OCI-LY7 (cell line): ENCODE results near the gene ATF1. TPM values are rescaled to one million over a fixed set of nuclear protein-coding genes. Genes with fewer than 3 reads are reported as not detected.

ENCODE experiments used
- BruUV-seq: library from RNA; stranded (reverse); fragments of 400-500 nt; replicated peaks from 2 replicates; lab custom pipeline; 2021; lab: Mats Ljungman, UMichigan
- CTCF ChIA-PET: fragments of 300-600 bp; sonication (Branson Sonifier 250); formaldehyde crosslinking; loops from one replicate; lab custom pipeline; 2022; ENCODE audit warnings: antibody characterized with exemption; ENCODE audit not compliant: unreplicated experiment; lab: Charles Lee
- POLR2A ChIA-PET: fragments of 300-600 bp; sonication (Branson Sonifier 250); formaldehyde crosslinking; loops from one replicate; lab custom pipeline; 2022; ENCODE audit warnings: antibody characterized with exemption; lab: Charles Lee
- DNase-seq: peaks from one replicate; pipeline ENCODE4 v3.0.0-alpha.2; 2015; ENCODE audit warnings: low spot score
- H2AFZ ChIP-seq: fragments of 200-600 bp; sonication (generic), shearing (Covaris generic); 2 replicates; pipeline ENCODE4 v1.6.1; 2014; ENCODE audit warnings: mild to moderate bottlenecking, antibody characterized with exemption, low read length, moderate library complexity
- H3K27ac ChIP-seq: fragments of 200-600 bp; sonication (generic); 2 replicates; pipeline ENCODE4 v1.5.1; 2014; ENCODE audit warnings: mixed run types, low read depth, mild to moderate bottlenecking, moderate library complexity, low read length, inconsistent platforms; ENCODE audit not compliant: poor library complexity, severe bottlenecking
- H3K36me3 ChIP-seq: fragments of 200-600 bp; sonication (generic); 2 replicates; pipeline ENCODE4 v1.6.1; 2014; ENCODE audit warnings: mild to moderate bottlenecking, antibody characterized with exemption, low read length, moderate library complexity, mixed read lengths; ENCODE audit not compliant: insufficient read depth
- H3K4me1 ChIP-seq: fragments of 200-600 bp; sonication (generic); 2 replicates; pipeline ENCODE4 v1.5.1; 2014; ENCODE audit warnings: mild to moderate bottlenecking, low read length; ENCODE audit not compliant: insufficient read depth, poor library complexity, severe bottlenecking
- H3K4me2 ChIP-seq: fragments of 200-600 bp; sonication (generic); 2 replicates; pipeline ENCODE4 v1.6.1; 2014; ENCODE audit warnings: mild to moderate bottlenecking, low read length
- H3K4me3 ChIP-seq: fragments of 200-600 bp; sonication (generic); 2 replicates; pipeline ENCODE4 v1.5.1; 2014; ENCODE audit warnings: mild to moderate bottlenecking, low read depth, low read length; ENCODE audit not compliant: poor library complexity, severe bottlenecking
- H3K79me2 ChIP-seq: fragments of 200-600 bp; sonication (generic); 2 replicates; pipeline ENCODE4 v1.6.1; 2016; ENCODE audit warnings: low read depth, mild to moderate bottlenecking, low read length, moderate library complexity, mixed read lengths; ENCODE audit not compliant: insufficient read depth
- H3K9me2 ChIP-seq: fragments of 200-600 bp; sonication (generic); 2 replicates; pipeline ENCODE4 v1.6.1; 2016; ENCODE audit warnings: mild to moderate bottlenecking, low read length, mixed read lengths; ENCODE audit not compliant: insufficient read depth
- H3K9me3 ChIP-seq: fragments of 200-600 bp; sonication (generic); 2 replicates; pipeline ENCODE4 v1.6.1; 2014; ENCODE audit warnings: mild to moderate bottlenecking, mixed run types, low read length, mixed read lengths
- H4K20me1 ChIP-seq: fragments of 200-600 bp; sonication (generic); 2 replicates; pipeline ENCODE4 v1.6.1; 2014; ENCODE audit warnings: mild to moderate bottlenecking, antibody characterized with exemption, low read length, moderate library complexity, mixed read lengths; ENCODE audit not compliant: insufficient read depth
- EZH2phosphoT487 ChIP-seq: fragments of 200-600 bp; sonication (generic); IDR thresholded peaks from 2 replicates; pipeline ENCODE4 v1.6.1; 2018; ENCODE audit warnings: low read depth, borderline replicate concordance, mild to moderate bottlenecking, mixed run types, antibody characterized with exemption, low read length, moderate library complexity, mixed read lengths
- intact Hi-C: fragments of 100-400 bp; cut with micrococcal nuclease; formaldehyde crosslinking; loops from one replicate; pipeline ENCODE4 v1.10.0; 2022; ENCODE audit not compliant: unreplicated experiment
- total RNA-seq, 2 experiments: library from RNA; depleted of rRNA in 1 of 2; stranded (reverse); fragments of >200 nt in 1 of 2; shearing (Covaris generic) in 1 of 2; gene quantifications; 2 replicates each; pipeline ENCODE4 v1.2.3, GENCODE V29; 2014 to 2022
- TF ChIP-seq, protein P1 (sequence below): fragments of 200-600 bp; sonication (generic); conservative IDR thresholded peaks from 2 replicates; pipeline ENCODE4 v1.5.1; 2014; ENCODE audit warnings: mild to moderate bottlenecking, antibody characterized with exemption, low read length, moderate library complexity, mixed read lengths

The ATF1 gene
- total RNA-seq, 2 experiments from 2014 or later: 47.4 to 55.7 TPM

DNA sequence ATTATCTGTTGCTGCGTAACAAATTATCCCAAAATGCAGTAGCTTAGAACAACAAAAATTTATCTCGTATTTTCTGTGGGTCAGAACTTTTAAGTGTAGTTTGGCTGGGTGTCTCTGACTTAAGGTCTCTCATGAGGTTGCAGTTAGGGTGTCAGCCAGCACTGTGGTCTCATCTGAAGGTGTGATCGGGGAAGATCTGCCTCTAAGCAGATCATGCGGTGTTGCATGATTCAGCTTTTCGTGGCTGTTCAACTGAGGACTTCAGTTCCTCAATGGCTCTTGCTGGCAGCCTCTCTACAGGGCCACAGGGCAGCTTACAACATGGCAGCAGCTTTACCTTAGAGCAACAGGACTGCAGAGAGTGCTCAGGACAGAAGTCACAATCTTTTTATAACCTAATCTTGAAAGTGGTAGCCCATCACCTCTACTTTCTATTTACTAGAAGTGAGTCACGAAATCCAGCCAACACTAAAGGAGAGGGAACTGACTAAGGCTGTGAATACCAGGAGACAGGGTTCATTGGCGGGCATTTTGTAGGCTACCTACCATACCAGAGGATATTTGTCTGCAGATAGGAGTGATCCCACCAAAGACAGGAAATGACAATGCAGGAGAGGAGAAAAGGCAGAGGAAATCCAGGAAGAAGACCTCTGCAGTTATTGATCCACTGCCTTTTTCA is 77.0 kb downstream of the ATF1 start:
- POLR2A ChIA-PET: interaction anchor here (0.7 kb wide), 1 partner anchor 1341 kb away, joined by 4 read pairs; no protein-coding TSS in a partner anchor
- H3K79me2 ChIP-seq: no peaks in the 10 kb centered on the region
- no peak overlapping the region for H3K4me2 ChIP-seq
- H3K27ac ChIP-seq: no peak overlapping the region
- no peak for DNase-seq
- BruUV-seq: no TSS peak
- CTCF ChIA-PET: interaction anchor here (0.6 kb wide), 1 partner anchor 43 kb away, joined by 3 read pairs; no protein-coding TSS in a partner anchor
- intact Hi-C loops: no loop called here
- no peak overlapping the region for H3K4me3 ChIP-seq
- no peaks in the 10 kb centered on the region for H3K4me1 ChIP-seq
- H2AFZ ChIP-seq: 0 out of 2 replicates have a peak overlapping the region, but pooled peaks have one; percentile 23
- H3K9me3 ChIP-seq: peaks cover 8% of the 10 kb centered on the region
- no peaks in the 10 kb centered on the region for H3K9me2 ChIP-seq
- no peak for TF ChIP-seq EZH2phosphoT487
- TF ChIP-seq, protein P1, sequence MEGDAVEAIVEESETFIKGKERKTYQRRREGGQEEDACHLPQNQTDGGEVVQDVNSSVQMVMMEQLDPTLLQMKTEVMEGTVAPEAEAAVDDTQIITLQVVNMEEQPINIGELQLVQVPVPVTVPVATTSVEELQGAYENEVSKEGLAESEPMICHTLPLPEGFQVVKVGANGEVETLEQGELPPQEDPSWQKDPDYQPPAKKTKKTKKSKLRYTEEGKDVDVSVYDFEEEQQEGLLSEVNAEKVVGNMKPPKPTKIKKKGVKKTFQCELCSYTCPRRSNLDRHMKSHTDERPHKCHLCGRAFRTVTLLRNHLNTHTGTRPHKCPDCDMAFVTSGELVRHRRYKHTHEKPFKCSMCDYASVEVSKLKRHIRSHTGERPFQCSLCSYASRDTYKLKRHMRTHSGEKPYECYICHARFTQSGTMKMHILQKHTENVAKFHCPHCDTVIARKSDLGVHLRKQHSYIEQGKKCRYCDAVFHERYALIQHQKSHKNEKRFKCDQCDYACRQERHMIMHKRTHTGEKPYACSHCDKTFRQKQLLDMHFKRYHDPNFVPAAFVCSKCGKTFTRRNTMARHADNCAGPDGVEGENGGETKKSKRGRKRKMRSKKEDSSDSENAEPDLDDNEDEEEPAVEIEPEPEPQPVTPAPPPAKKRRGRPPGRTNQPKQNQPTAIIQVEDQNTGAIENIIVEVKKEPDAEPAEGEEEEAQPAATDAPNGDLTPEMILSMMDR: no peak
- no peaks in the 10 kb centered on the region for H3K36me3 ChIP-seq
- H4K20me1 ChIP-seq: no peaks in the 10 kb centered on the region

DNA sequence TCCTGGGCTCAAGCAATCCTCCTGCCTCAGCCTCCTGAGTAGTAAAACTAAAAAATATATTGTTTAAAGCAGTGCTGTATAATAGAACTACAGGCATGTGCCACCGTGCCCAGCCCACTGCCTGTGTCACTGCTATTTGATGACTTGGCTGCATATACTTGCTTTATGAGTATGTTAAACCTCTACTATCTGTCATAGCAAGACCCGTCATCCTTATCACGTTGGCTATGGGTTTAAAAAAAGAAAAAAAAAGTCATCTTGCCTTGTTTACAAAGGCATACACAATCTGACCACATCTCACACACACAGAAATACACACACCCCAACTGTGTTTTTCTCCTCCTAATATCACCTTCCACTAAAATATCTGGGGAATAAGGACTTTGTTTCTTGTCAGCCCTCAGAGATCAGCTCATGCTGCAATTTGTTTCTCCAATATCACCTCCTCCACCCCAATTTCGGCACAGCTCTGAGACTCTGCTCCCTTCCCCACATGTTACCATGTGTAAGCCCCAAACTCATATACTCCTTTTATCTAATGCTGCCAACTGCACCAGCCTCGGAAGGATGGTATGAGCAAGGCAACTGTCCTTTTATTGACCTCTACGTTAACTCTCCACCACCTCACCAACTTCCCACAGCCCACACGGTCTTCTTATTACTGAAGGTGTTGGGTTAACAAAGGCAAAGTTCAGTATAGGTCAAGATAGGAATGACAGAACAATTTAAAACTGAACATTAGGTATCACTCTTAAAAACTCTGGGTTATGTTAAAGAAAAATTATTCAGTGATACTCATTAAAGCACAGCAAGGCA is 78.0 kb downstream of the ATF1 start:
- Histone ChIP-seq H3K4me2 (no peak overlapping the region), H3K4me1 (no peaks in the 10 kb centered on the region), H2AFZ (no peak overlapping the region), H3K9me3 (peaks cover 8% of the 10 kb centered on the region), H3K4me3 (no peak overlapping the region), H3K36me3 (no peaks in the 10 kb centered on the region), H3K27ac (no peak overlapping the region), H4K20me1 (no peaks in the 10 kb centered on the region), H3K79me2 (no peaks in the 10 kb centered on the region), H3K9me2 (no peaks in the 10 kb centered on the region)
- BruUV-seq: no TSS peak
- TF ChIP-seq, protein P1: no peak
- no peak for TF ChIP-seq EZH2phosphoT487
- ChIA-PET CTCF (no interaction called here), POLR2A (no interaction called here)
- intact Hi-C loops: no loop called here
- no peak for DNase-seq
